Right cardiac atrium (tissue), 5 donors: ENCODE data around the gene TMEM187. TPM values are rescaled to one million over a fixed set of nuclear protein-coding genes. Genes with fewer than 3 reads are reported as not detected.

Experiments
- ATAC-seq, 2 donors: fragments of 200-7000 bp; cut with Tn5 transposase; one replicate each; pipeline versions ENCODE4 v1.8.0 to v1.9.1; 2020; ENCODE audit warnings: moderate library complexity in 2 of 2, mild to moderate bottlenecking in 1 of 2
- DNase-seq, 3 donors: peaks; one replicate each; pipeline ENCODE4 v3.0.0-alpha.2; 2020
- H3K27ac ChIP-seq: one replicate; pipeline ENCODE4 v1.5.1; 2013; ENCODE audit warnings: mild to moderate bottlenecking, low read length, control low read depth, moderate library complexity
- H3K27me3 ChIP-seq: one replicate; pipeline ENCODE4 v1.6.1; 2013; ENCODE audit not compliant: control insufficient read depth, insufficient read depth
- H3K4me1 ChIP-seq: one replicate; pipeline ENCODE4 v1.6.1; 2013; ENCODE audit warnings: low read length; ENCODE audit not compliant: control insufficient read depth, insufficient read depth
- H3K4me3 ChIP-seq: one replicate; pipeline ENCODE4 v1.5.1; 2013; ENCODE audit warnings: low read length, control low read depth
- H3K9me3 ChIP-seq: one replicate; pipeline ENCODE4 v1.6.1; 2013; ENCODE audit warnings: low read length; ENCODE audit not compliant: control insufficient read depth
- WGBS: extraction: QIAGEN DNeasy Blood & Tissue Kit; methylation state at CpG from one replicate; pipeline ENCODE4 v1.1.7; 2013; 5-methylcytosine and 5-hydroxymethylcytosine counted together
- intact Hi-C, 4 donors: fragments of 100-400 bp; cut with DNase I; formaldehyde crosslinking; loops; one replicate each; pipeline versions ENCODE4 v1.11.0 to v1.14.0; 2022 to 2023
- polyA plus RNA-seq: library from polyadenylated mRNA; stranded (reverse); fragments of 200-250 nt; gene quantifications from one replicate; pipeline ENCODE4 v1.2.3, GENCODE V29; 2013
- total RNA-seq, 4 donors: library from RNA; stranded (reverse); fragmentation: NEBNext Ultra II Directional; extraction: Animal tissue kit (Norgen Biotek cat#: 25700); gene quantifications; one replicate each; pipeline ENCODE4 v1.2.1, GENCODE V29; 2021
- donor health status: healthy with polysubstance abuse.
- donor health status: DM: no; HTN: yes; CAD: no.
- donor health status: DM: no; HTN: no; CAD: no.
- donor health status: DM: no; HTN: yes; CAD: no; lungs with severe emphysema.
- donor health status: DM: yes; HTN: yes; CAD: no.

The TMEM187 gene
- total and polyA plus RNA-seq, 5 donors, result 6.8 to 11.9 (median 9.1) TPM

DNA sequence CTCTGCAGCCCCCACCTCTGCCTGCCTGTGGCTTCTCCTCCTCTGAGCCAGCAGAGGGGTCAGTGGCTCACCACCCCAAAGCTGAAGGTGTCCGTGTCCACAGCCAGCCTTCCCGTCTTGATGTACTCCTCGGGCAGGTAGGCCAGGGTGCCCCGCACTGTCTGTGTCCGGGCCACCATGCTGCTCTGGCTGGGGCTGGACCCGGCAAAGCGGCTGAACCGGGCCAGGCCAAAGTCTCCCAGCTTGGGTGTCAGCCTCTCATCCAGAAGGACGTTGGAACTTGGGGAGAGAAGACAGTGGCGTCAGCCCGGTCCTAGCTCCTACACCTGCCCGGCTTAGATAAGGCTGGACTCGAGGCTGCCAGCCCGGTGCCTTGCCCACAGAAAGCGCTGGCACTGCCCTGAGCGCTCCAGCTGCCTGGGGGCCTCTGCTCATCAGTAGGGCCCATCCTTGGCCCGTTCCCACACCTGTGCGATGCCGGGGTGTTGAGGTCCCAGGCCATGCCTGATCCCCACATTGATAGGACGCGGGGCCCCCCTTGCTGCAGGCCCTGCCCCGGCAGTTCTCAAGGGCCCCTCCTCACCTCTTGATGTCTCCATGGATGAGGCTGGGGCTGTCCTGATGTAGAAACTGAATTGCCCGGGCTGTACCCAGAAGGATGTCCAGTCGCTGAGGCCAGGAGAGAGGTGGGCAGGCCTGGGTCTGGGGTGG lies 44.0 kb downstream of the TMEM187 start:
- H3K9me3 ChIP-seq, result no peaks in the 10 kb centered on the region
- no peak for ATAC-seq
- WGBS, result 88% methylated on average over 24 of the region's 24 CpGs

DNA sequence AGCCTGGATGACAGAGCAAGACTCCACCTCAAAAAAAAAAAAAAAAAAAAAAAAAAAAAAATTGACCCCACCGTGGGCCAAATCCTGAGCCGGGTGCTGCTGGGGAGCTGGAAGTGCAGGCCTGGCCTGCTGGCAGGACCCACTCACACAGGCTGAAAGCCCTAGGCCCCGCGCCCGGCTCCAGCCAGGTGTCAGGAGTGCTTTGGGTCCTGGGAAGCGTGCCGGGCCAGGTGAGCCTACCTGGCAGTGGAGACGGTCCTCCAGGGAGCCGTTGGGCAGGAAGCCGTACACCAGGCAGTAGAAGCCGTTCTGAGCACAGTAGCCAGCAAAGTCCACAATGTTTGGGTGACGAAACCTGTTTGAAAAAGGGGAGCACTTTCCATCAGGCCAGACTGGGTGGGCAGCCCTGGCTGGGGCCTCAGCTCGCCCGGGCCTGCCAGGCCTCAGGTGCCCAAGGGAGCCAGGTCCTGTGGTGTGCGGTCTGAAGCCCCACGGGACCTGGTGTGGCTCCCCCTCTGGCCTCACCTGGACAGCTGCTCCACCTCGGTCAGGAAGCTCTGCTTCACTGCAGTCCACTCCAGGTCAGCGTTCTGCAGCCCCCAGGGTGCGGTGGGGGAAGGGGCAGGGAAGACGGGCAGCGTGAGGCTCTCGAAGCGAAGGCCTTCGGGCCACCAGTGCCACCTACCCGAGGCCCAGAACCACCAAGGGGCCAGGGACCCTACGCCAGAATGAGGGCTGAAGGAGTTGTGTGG lies 45.4 kb downstream of the TMEM187 start:
- ATAC-seq, result no peak
- DNase-seq, result peak in 1 of 3 donors; percentile 38
- no peaks in the 10 kb centered on the region for H3K9me3 ChIP-seq
- intact Hi-C loops, result no loop called here
- no peaks in the 10 kb centered on the region for H3K27me3 ChIP-seq
- H3K4me1 ChIP-seq, result peaks cover 2% of the 10 kb centered on the region
- H3K4me3 ChIP-seq, result no peak overlapping the region
- 88% methylated on average over 25 of the region's 26 CpGs for WGBS
- no peak overlapping the region for H3K27ac ChIP-seq

More for the DNA sequence above, 44.0 kb downstream of the TMEM187 start:
- no peak overlapping the region for H3K27ac ChIP-seq
- intact Hi-C loops, result no loop called here
- H3K4me1 ChIP-seq, result peaks cover 2% of the 10 kb centered on the region
- DNase-seq, result peak in 1 of 3 donors; percentile 60
- H3K4me3 ChIP-seq, result no peak overlapping the region
- H3K27me3 ChIP-seq, result no peaks in the 10 kb centered on the region

DNA sequence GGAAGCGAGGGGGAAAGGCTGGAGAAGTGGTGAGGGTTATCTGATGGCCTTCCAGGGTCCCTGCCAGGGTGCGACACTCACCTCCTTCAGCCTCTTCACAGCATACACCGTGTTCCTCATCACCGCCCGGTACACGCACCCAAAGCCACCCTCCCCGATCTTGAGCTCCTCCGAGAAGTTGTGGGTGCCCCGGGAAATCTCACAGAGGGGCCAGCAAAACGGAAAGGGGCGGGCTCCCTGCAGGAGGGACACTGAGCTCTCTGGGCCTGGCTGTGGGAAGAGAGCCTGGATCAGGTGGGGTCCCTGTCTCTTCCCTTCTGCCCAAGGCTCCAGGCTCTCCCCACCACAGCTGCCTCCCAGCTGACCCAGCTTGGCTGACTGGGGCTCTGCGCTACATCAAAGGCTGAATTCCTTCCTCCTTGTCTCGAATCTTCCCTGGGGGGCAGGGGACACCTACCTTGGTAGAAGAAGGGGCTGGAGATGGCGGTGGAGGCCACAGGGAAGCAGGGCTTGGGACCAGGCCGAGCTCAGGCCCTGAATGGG lies 46.0 kb downstream of the TMEM187 start:
- H3K27ac ChIP-seq, result no peak overlapping the region
- intact Hi-C loops, result no loop called here
- H3K9me3 ChIP-seq, result no peaks in the 10 kb centered on the region
- H3K4me1 ChIP-seq, result peaks cover 2% of the 10 kb centered on the region
- WGBS, result 73% methylated on average over 15 of the region's 15 CpGs
- peak in 1 of 3 donors; percentile 41 for DNase-seq
- H3K27me3 ChIP-seq, result no peaks in the 10 kb centered on the region
- peak overlapping the region; percentile 81 for H3K4me3 ChIP-seq
- ATAC-seq, result no peak

DNA sequence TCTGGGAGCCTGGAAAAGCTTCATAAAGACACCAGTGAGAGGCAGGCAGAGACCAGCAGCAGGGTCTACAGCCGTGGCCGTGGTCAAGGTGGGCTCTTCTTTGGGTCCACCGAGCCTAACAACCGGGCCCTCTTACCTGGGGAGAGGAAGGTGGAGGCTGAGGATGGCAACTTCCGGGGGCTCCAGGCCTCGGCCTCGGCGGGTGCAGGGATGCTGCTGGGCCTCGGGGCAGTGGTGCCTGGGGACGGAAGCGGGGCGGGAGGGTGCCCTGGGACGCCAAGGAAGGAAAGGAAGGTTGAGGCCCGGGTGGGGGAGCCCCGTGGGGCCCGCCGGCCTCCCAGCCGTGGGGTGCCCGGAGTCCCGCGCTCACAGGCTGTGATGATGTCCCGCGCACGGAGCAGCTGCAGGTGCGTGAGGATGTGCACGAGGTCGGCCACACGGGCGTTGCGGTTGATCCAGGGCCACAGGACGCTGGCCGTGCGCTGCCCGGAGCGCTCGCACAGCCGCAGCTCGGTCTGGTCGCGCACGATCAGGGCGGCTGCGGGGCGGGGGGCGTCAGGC lies 46.6 kb downstream of the TMEM187 start:
- 3% methylated on average over 45 of the region's 45 CpGs for WGBS
- intact Hi-C loops, result no loop called here
- peak overlapping the region; percentile 81 for H3K4me3 ChIP-seq
- peak overlapping the region; percentile 43 for H3K27ac ChIP-seq
- H3K9me3 ChIP-seq, result no peaks in the 10 kb centered on the region
- no peaks in the 10 kb centered on the region for H3K27me3 ChIP-seq
- ATAC-seq (no peak), DNase-seq (peak in 1 of 3 donors; percentile 58)
- H3K4me1 ChIP-seq, result peaks cover 2% of the 10 kb centered on the region

DNA sequence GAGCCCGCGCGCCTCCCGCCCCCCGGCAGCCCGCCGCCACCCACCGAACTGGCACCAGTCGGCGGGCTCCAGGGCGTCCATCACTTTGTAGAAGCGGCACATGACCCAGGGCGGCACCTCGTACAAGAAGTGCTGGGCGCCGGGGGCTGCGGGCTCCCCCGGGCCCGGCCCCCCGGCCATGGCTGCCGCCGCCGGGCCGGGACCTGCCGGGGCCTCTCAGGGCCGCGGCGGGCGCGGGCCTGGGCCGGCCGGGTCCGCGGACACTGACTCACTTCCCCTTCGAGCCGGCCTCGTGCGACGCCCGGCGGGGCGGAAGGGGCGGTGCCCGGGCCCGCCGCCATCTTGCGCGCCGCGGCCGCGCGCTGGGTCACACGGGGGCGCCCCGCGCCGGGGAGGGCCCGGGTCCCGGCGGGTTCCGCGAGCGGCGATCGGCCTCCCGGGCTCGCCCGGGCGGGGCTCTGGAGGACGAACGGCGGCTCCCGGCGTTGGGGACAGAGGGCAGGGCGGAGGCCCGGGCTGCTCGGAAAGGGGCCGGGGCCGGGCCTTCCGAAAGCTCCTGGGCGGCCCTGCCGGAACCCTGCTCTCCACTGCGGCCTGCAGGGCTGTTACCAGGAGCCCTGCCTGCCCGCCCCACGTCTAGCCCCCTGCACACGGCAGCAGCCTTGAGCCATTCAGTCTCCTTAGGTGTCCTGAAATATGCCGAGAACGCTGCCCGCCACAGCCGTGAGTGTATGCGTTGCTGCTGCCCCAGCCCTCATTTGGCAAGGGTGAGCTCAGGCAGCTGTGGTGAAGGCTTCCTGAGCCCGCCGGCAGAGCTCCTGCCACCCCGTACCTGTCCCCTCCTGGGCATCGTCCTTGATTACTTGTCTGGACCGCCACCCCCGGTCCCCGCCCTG lies 47.3 kb downstream of the TMEM187 start, which contains the start of gene IRAK1:
TSS of gene IRAK1 (minus strand) at position 270 of the 896 bp plus-strand sequence. CDS start at position 180, 90 bp downstream.
- no peaks in the 10 kb centered on the region for H3K27me3 ChIP-seq
- peak within 1 kb of the TSS; percentile 81 for H3K4me3 ChIP-seq
- intact Hi-C loops, result no loop called here
- DNase-seq (peak; percentile 56 to 88 (median 84)), ATAC-seq (peak; percentile 77 to 85)
- H3K4me1 ChIP-seq, result peaks cover 2% of the 10 kb centered on the region
- no peaks in the 10 kb centered on the region for H3K9me3 ChIP-seq
- under 1% methylated on average over 96 of the region's 99 CpGs for WGBS
- H3K27ac ChIP-seq, result peak within 1 kb of the TSS; percentile 53

DNA sequence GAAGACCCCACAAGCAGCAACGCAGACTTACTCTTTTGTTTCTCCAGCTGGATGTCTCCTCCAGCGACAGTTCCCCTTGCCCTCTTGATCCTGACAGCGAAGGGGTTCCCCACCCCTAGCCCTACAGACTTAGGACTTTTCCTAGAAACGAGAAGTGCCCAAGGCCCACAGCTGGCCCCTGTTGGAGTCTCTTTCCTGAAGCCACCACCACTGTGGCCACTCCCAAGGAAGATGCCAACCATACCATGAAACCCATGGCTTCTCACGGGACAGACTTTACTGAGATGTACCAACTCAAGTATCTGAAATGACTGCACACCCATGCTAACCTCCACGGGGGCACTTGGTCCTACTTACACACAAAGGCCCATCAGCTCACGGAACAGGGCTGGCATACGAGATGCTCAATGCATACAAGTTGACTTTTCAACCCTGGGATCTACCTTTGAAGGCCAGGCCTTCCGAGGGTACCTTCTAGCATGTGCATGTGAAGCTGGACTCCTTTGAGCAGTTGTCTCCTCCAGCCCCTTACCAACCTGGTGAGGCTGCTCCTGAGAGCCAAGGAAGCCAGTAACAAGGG lies 48.1 kb downstream of the TMEM187 start:
- H3K27ac ChIP-seq, result peak overlapping the region; percentile 53
- H3K4me3 ChIP-seq, result peak overlapping the region; percentile 81
- 63% methylated on average over 9 of the region's 9 CpGs for WGBS
- intact Hi-C loops, result no loop called here
- ATAC-seq (peak; percentile 3 to 5), DNase-seq (no peak)
- peaks cover 2% of the 10 kb centered on the region for H3K4me1 ChIP-seq
- no peaks in the 10 kb centered on the region for H3K9me3 ChIP-seq
- no peaks in the 10 kb centered on the region for H3K27me3 ChIP-seq

DNA sequence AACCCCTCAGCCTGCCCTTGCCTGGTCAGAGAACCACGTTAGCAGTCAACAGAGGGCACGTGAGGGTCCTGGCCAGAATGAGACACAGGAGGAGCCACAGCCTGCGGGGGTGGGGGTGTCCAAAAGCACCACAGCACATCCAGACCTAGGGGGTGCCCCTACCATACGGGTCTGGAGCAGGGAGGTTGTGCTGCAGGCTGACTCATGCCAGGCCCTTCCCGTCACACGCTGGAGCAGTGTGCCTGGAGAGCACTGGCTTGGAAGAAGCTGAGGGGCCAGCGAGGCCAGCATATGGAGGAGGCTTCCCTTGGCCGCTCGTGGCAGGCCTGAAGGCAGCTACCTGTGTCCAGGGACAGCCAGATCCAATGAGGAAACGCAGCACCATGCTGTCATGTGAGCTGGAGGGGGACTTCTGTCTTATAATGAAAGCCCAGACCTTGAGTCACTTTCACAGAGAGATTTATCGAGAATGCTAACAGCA lies 48.6 kb downstream of the TMEM187 start:
- ATAC-seq (peak in 1 of 2 donors; percentile 11), DNase-seq (peak in 1 of 3 donors; percentile 47)
- no peak overlapping the region for H3K4me3 ChIP-seq
- no peaks in the 10 kb centered on the region for H3K27me3 ChIP-seq
- H3K9me3 ChIP-seq, result no peaks in the 10 kb centered on the region
- H3K4me1 ChIP-seq, result peaks cover 2% of the 10 kb centered on the region
- intact Hi-C loops, result no loop called here
- no peak overlapping the region for H3K27ac ChIP-seq
- WGBS, result 58% methylated on average over 11 of the region's 11 CpGs

DNA sequence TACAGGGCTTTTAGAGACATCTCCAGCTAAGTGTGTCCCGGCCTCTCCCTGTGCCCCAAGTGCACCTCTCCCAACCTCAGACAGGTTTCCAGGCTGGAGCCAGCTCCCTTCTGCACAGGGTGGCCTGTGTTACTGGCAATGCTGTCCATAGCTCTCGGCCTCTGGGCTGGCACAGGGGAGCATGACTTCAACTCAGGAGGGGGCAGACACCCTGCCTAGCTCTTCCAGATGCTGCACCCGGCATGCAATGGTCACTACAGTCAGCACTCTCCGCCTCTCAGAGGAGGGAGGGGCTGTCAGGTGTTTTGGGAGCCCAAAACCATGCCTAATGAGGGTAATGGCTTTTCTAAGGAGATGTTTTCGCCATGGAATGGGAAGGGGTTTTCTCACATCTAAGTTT lies 49.6 kb downstream of the TMEM187 start:
- H3K4me1 ChIP-seq, result peaks cover 2% of the 10 kb centered on the region
- no peak for DNase-seq
- intact Hi-C loops, result no loop called here
- H3K4me3 ChIP-seq, result no peak overlapping the region
- no peaks in the 10 kb centered on the region for H3K27me3 ChIP-seq
- ATAC-seq, result no peak
- 78% methylated on average over 5 of the region's 5 CpGs for WGBS
- no peak overlapping the region for H3K27ac ChIP-seq
- no peaks in the 10 kb centered on the region for H3K9me3 ChIP-seq

DNA sequence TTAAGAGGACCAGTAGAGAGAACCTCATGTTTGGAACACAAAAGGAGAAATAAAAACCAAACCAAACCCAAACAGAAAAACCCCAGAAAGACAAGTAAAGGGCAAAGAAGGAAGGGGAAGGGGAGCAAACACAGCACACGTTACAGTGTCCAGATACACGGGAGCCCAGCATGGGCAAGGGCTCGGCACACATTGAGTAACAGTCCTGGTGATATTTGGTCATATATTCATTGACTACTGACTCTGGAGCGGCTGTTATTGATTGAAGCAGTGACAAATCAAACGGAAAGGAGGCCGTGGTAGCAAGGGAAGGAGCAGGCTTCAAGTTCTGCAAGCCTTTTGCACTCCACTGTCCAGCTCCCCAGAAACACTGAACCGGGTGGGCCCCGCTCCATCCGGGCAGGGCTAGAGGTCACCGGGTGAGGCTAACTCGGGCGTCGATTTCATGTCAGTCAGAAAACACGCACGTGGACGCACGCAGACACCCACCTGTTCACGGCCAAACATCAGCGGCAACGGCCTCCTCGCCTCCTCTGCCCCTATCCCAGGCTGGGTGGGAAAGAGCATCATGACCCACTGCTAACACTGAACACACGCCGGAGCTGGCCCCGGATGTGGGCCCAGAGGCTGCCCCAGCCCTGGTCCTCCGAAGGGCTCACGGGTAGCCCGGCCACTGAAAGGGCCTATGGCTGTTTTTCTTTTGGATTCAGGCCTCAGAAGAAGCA lies 50.9 kb downstream of the TMEM187 start:
- Histone ChIP-seq H3K4me3 (no peak overlapping the region), H3K27me3 (no peaks in the 10 kb centered on the region), H3K27ac (no peak overlapping the region), H3K4me1 (peaks cover 5% of the 10 kb centered on the region), H3K9me3 (no peaks in the 10 kb centered on the region)
- 73% methylated on average over 27 of the region's 27 CpGs for WGBS
- no peak for DNase-seq
- no peak for ATAC-seq
- intact Hi-C loops, result no loop called here
